ENCODE data around the gene CSPG4. TPM values are rescaled to one million over a fixed set of nuclear protein-coding genes. Genes with fewer than 3 reads are reported as not detected.
"Not testable (repeated sequence)": the region's sequence is repeated elsewhere in the genome, so short reads cannot be mapped to it uniquely, and the experiment has no call there.

The CSPG4 gene
- total and polyA plus RNA-seq, 9 of the 15 experiments (the other 6 are each of a cell fraction or from before 2014, with no cell fraction given): under 0.01 to 0.07 (median 0.04) TPM; not detected in 5

- POLR2A ChIA-PET; intact Hi-C loops (cut with micrococcal nuclease); in situ Hi-C loops (cut with MboI); BruUV-seq (replicated peaks); H3K9ac ChIP-seq (ENCODE audit: insufficient read depth in 1 of 2, low read depth in 2 of 2, low read length in 2 of 2); H3K27me3 ChIP-seq (ENCODE audit: control insufficient read depth in 2 of 2, insufficient read depth in 2 of 2, low read length in 2 of 2); H3K4me2 ChIP-seq (ENCODE audit: insufficient read depth, low read length); H3K27ac ChIP-seq (ENCODE audit: extremely low read depth, low read depth, low read length); H3K9me1 ChIP-seq (ENCODE audit: control insufficient read depth, insufficient read depth, low read length); H4K20me1 ChIP-seq (replicated peaks; ENCODE audit: control insufficient read depth, insufficient read depth, low read length); H3K9me3 ChIP-seq (replicated peaks; ENCODE audit: control insufficient read depth, insufficient read depth, low read depth, low read length); H3K36me3 ChIP-seq (ENCODE audit: control insufficient read depth, insufficient read depth, low read length); CTCF ChIA-PET (ENCODE audit: low intra/inter-chr PET ratio); H3K4me3 ChIP-seq; H3K79me2 ChIP-seq (ENCODE audit: control insufficient read depth, insufficient read depth, low read length); H2AFZ ChIP-seq (ENCODE audit: low read depth, low read length): not testable (repeated sequence)
- FAIRE-seq: peak; percentile 55
- peak; percentile 45 for ATAC-seq
- 21% methylated on average over 5 of the region's 17 CpGs for WGBS (ENCODE audit: insufficient coverage, low coverage, missing lambda C conversion rate)
- peak in 1 of 4 experiments; percentile 40 for DNase-seq (ENCODE audit: extremely low read depth in 1 of 4, low spot score in 3 of 4)
- peaks cover 3 to 29% of the 10 kb centered on the region in 2 experiments for H3K4me1 ChIP-seq (replicated peaks in 1 of 2; ENCODE audit: control insufficient read depth in 2 of 2, insufficient read depth in 2 of 2, low read length in 2 of 2)
- TF ChIP-seq, protein P1, sequence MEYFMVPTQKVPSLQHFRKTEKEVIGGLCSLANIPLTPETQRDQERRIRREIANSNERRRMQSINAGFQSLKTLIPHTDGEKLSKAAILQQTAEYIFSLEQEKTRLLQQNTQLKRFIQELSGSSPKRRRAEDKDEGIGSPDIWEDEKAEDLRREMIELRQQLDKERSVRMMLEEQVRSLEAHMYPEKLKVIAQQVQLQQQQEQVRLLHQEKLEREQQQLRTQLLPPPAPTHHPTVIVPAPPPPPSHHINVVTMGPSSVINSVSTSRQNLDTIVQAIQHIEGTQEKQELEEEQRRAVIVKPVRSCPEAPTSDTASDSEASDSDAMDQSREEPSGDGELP (CRISPR knock-in tag; IDR thresholded peaks at IDR 0.05; ENCODE audit: borderline replicate concordance): peak; percentile 16; the same call in 1 of the 2 replicates
- TF ChIP-seq, protein P2, sequence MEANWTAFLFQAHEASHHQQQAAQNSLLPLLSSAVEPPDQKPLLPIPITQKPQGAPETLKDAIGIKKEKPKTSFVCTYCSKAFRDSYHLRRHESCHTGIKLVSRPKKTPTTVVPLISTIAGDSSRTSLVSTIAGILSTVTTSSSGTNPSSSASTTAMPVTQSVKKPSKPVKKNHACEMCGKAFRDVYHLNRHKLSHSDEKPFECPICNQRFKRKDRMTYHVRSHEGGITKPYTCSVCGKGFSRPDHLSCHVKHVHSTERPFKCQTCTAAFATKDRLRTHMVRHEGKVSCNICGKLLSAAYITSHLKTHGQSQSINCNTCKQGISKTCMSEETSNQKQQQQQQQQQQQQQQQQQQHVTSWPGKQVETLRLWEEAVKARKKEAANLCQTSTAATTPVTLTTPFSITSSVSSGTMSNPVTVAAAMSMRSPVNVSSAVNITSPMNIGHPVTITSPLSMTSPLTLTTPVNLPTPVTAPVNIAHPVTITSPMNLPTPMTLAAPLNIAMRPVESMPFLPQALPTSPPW (CRISPR knock-in tag; IDR thresholded peaks at IDR 0.05): peak; percentile 20; the same call in 1 of the 2 replicates
Observed at GRCh38 chr15:75699961-75700874, 12.4 kb downstream of the CSPG4 start.

GRCh38 chr15:75699517-75699916 is 13.1 kb downstream of the CSPG4 start:
- BruUV-seq (replicated peaks); CTCF ChIA-PET (ENCODE audit: low intra/inter-chr PET ratio): not testable (repeated sequence)

DNA sequence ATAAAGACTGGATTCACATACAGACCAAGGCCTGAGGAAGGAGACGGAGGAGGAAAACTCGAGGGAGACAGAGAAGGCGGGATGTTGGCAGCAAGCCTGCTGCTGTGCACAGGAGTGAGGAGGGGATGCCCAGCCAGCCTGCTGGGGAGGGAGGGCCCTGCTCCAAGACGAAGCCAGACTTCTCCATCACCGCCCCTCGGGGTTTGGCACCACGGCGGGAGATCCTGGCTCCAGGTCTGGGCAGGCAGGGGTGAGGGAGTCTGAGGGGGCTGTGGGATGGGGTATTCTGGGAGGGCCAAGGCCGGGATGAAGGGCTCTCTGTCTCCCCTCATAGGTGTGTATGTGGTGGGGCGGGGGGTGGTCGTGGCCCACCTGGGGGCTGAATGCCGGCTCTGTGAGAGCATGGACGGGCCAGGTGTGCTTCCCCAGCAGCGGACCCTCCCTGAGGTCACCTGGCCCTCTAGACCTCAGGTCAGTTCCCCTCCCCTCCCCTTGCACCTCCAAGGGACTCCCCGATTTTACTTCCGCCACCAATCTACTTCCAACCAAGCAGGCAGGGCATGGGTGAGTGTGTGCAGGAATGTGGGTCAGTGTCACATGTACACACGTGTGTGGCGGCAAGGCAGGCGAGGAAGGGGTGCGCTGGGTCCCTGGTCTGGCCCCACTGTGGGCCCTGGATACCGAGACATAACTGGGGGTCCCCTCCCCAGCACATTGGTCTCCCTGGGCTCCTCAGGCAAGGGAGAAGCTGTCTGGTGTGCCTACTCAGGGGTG is 14.5 kb downstream of the CSPG4 start:
- WGBS (ENCODE audit: insufficient coverage, low coverage, missing lambda C conversion rate): 42% methylated on average over 16 of the region's 21 CpGs
- H3K9me1 ChIP-seq (ENCODE audit: control insufficient read depth, insufficient read depth, low read length); BruUV-seq (replicated peaks); ATAC-seq; H3K36me3 ChIP-seq (ENCODE audit: control insufficient read depth, insufficient read depth, low read length); H3K9ac ChIP-seq (ENCODE audit: insufficient read depth in 1 of 2, low read depth in 2 of 2, low read length in 2 of 2); H3K27me3 ChIP-seq (ENCODE audit: control insufficient read depth in 2 of 2, insufficient read depth in 2 of 2, low read length in 2 of 2); H3K79me2 ChIP-seq (ENCODE audit: control insufficient read depth, insufficient read depth, low read length); H3K4me3 ChIP-seq; H4K20me1 ChIP-seq (replicated peaks; ENCODE audit: control insufficient read depth, insufficient read depth, low read length); H2AFZ ChIP-seq (ENCODE audit: low read depth, low read length); H3K9me3 ChIP-seq (replicated peaks; ENCODE audit: control insufficient read depth, insufficient read depth, low read depth, low read length); CTCF ChIA-PET (ENCODE audit: low intra/inter-chr PET ratio); POLR2A ChIA-PET; H3K4me2 ChIP-seq (ENCODE audit: insufficient read depth, low read length); DNase-seq (ENCODE audit: extremely low read depth in 1 of 4, low spot score in 3 of 4); in situ Hi-C loops (cut with MboI); H3K27ac ChIP-seq (ENCODE audit: extremely low read depth, low read depth, low read length); intact Hi-C loops (cut with micrococcal nuclease); FAIRE-seq: not testable (repeated sequence)
- H3K4me1 ChIP-seq (replicated peaks in 1 of 2; ENCODE audit: control insufficient read depth in 2 of 2, insufficient read depth in 2 of 2, low read length in 2 of 2): peaks cover 19 to 50% of the 10 kb centered on the region in 2 experiments

More at GRCh38 chr15:75699517-75699916, 13.1 kb downstream of the CSPG4 start:
- intact Hi-C loops (cut with micrococcal nuclease); ATAC-seq; H3K9ac ChIP-seq (ENCODE audit: insufficient read depth in 1 of 2, low read depth in 2 of 2, low read length in 2 of 2); H3K4me2 ChIP-seq (ENCODE audit: insufficient read depth, low read length); H3K9me1 ChIP-seq (ENCODE audit: control insufficient read depth, insufficient read depth, low read length); H3K36me3 ChIP-seq (ENCODE audit: control insufficient read depth, insufficient read depth, low read length); H3K9me3 ChIP-seq (replicated peaks; ENCODE audit: control insufficient read depth, insufficient read depth, low read depth, low read length); in situ Hi-C loops (cut with MboI); POLR2A ChIA-PET; H3K79me2 ChIP-seq (ENCODE audit: control insufficient read depth, insufficient read depth, low read length); H2AFZ ChIP-seq (ENCODE audit: low read depth, low read length); H3K27me3 ChIP-seq (ENCODE audit: control insufficient read depth in 2 of 2, insufficient read depth in 2 of 2, low read length in 2 of 2); H4K20me1 ChIP-seq (replicated peaks; ENCODE audit: control insufficient read depth, insufficient read depth, low read length); FAIRE-seq; H3K4me3 ChIP-seq; DNase-seq (ENCODE audit: extremely low read depth in 1 of 4, low spot score in 3 of 4); H3K27ac ChIP-seq (ENCODE audit: extremely low read depth, low read depth, low read length): not testable (repeated sequence)
- H3K4me1 ChIP-seq (replicated peaks in 1 of 2; ENCODE audit: control insufficient read depth in 2 of 2, insufficient read depth in 2 of 2, low read length in 2 of 2): peaks cover 10 to 36% of the 10 kb centered on the region in 2 experiments
- 48% methylated on average over 7 of the region's 7 CpGs for WGBS (ENCODE audit: insufficient coverage, low coverage, missing lambda C conversion rate)
